Tibial nerve (tissue), 3 donors: ENCODE results near the gene FAM219A.

Experiments used
- POLR2A ChIP-seq, 2 donors: fragments of 450-650 bp; IDR thresholded peaks; one replicate each; pipeline ENCODE4 v1.6.1; 2017; ENCODE audit warnings: antibody characterized with exemption in 2 of 2, mild to moderate bottlenecking in 2 of 2, moderate library complexity in 2 of 2
- TF ChIP-seq, protein P1 (sequence below), 5 experiments: fragments of 200-600 bp in 3 of 5; fragments of 450-650 bp in 2 of 5; sonication (generic) in 3 of 5; IDR thresholded peaks; one replicate each; pipeline ENCODE4 v1.5.1; 2016 to 2019; ENCODE audit warnings: antibody characterized with exemption in 5 of 5, mild to moderate bottlenecking in 3 of 5, moderate library complexity in 2 of 5

DNA sequence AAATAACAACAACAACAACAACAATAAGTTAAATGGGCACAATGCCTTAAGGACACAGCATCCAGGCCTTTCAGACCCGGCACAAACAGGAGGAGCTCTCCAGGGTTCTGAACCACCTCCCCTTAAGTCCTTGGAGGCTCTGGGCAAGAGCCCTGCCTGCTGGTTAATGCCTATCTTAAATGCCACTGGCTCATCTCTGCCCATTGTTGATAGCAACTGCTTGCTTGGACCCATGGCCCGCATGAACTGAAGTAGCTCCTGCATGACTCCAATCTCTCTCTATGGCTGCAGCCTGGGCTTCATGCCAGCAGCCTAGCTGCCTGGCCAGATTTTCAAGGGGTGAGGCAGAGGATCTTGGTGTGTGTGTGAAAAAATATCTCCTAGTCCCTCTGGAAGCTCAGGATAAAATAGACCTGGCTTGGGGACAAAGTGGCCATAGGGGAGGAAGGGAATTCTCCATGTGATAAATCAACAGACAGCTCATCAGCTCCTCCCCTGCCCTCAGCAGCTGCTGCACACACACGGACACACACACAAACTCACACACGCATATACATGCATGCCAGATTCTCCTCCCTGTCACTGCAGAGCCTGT lies 27.4 kb downstream of the FAM219A start:
- TF ChIP-seq, protein P1, sequence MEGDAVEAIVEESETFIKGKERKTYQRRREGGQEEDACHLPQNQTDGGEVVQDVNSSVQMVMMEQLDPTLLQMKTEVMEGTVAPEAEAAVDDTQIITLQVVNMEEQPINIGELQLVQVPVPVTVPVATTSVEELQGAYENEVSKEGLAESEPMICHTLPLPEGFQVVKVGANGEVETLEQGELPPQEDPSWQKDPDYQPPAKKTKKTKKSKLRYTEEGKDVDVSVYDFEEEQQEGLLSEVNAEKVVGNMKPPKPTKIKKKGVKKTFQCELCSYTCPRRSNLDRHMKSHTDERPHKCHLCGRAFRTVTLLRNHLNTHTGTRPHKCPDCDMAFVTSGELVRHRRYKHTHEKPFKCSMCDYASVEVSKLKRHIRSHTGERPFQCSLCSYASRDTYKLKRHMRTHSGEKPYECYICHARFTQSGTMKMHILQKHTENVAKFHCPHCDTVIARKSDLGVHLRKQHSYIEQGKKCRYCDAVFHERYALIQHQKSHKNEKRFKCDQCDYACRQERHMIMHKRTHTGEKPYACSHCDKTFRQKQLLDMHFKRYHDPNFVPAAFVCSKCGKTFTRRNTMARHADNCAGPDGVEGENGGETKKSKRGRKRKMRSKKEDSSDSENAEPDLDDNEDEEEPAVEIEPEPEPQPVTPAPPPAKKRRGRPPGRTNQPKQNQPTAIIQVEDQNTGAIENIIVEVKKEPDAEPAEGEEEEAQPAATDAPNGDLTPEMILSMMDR (IDR thresholded peaks at IDR 0.05): no peak
- no peak for TF ChIP-seq POLR2A (IDR thresholded peaks at IDR 0.05)
